Neuronal stem cell (in vitro differentiated cells): ENCODE measurements around the gene SAP30BP.

Source experiments
- DNase-seq: peaks from one replicate; pipeline ENCODE4 v3.0.0-alpha.2; 2013; ENCODE audit warnings: low spot score
- H2AFZ ChIP-seq: one replicate; pipeline ENCODE4 v1.6.1; 2013; ENCODE audit warnings: mild to moderate bottlenecking, low read length, inconsistent platforms
- H2AK5ac ChIP-seq: 2 replicates; pipeline ENCODE4 v1.6.1; 2013; ENCODE audit warnings: low read depth, mild to moderate bottlenecking, inconsistent platforms, low read length, moderate library complexity, mixed read lengths
- H2BK120ac ChIP-seq: 2 replicates; pipeline ENCODE4 v1.6.1; 2013; ENCODE audit warnings: low read depth, mild to moderate bottlenecking, inconsistent platforms, low read length, moderate library complexity, mixed read lengths
- H2BK12ac ChIP-seq: one replicate; pipeline ENCODE4 v1.6.1; 2013; ENCODE audit warnings: low read length, inconsistent platforms
- H2BK15ac ChIP-seq: 2 replicates; pipeline ENCODE4 v1.6.1; 2013; ENCODE audit warnings: mild to moderate bottlenecking, low read length, inconsistent platforms, mixed read lengths
- H2BK5ac ChIP-seq: one replicate; pipeline ENCODE4 v1.6.1; 2013; ENCODE audit warnings: inconsistent platforms, mild to moderate bottlenecking, low read length, moderate library complexity
- H3K14ac ChIP-seq: one replicate; pipeline ENCODE4 v1.6.1; 2013; ENCODE audit warnings: low read length, inconsistent platforms
- H3K18ac ChIP-seq: 2 replicates; pipeline ENCODE4 v1.6.1; 2013; ENCODE audit warnings: low read length, inconsistent platforms
- H3K23ac ChIP-seq: 2 replicates; pipeline ENCODE4 v1.6.1; 2013; ENCODE audit warnings: low read depth, mild to moderate bottlenecking, mixed read lengths, low read length, inconsistent platforms; ENCODE audit not compliant: poor library complexity
- H3K27ac ChIP-seq: replicated peaks from 3 replicates; pipeline ENCODE4 v1.5.1; 2013; ENCODE audit warnings: low read length, inconsistent platforms
- H3K27me3 ChIP-seq, 3 experiments: 2 replicates each; pipeline ENCODE4 v1.6.1; 2013; ENCODE audit warnings: low read length in 3 of 3, mild to moderate bottlenecking in 2 of 3, inconsistent platforms in 1 of 3, low read depth in 1 of 3, mixed read lengths in 1 of 3, moderate library complexity in 1 of 3; ENCODE audit not compliant: control insufficient read depth in 3 of 3, insufficient read depth in 3 of 3
- H3K36me3 ChIP-seq, 2 donors: replicated peaks in 1 of 2; 2 replicates each; pipeline ENCODE4 v1.6.1; 2013; ENCODE audit warnings: low read length in 2 of 2; ENCODE audit not compliant: control insufficient read depth in 2 of 2, insufficient read depth in 2 of 2
- H3K4ac ChIP-seq: 2 replicates; pipeline ENCODE4 v1.6.1; 2013; ENCODE audit warnings: inconsistent platforms, mild to moderate bottlenecking, low read length, moderate library complexity
- H3K4me1 ChIP-seq, 2 donors: 1 replicate in 1 of 2; 2 replicates in 1 of 2; pipeline ENCODE4 v1.6.1; 2013; ENCODE audit warnings: low read length in 2 of 2, low read depth in 1 of 2; ENCODE audit not compliant: control insufficient read depth in 2 of 2, insufficient read depth in 1 of 2
- H3K4me2 ChIP-seq: one replicate; pipeline ENCODE4 v1.6.1; 2013; ENCODE audit warnings: mild to moderate bottlenecking, low read length, inconsistent platforms; ENCODE audit not compliant: insufficient read depth, poor library complexity, severe bottlenecking
- H3K4me3 ChIP-seq, 2 donors: 2 replicates each; pipeline ENCODE4 v1.5.1; 2013; ENCODE audit warnings: low read length in 2 of 2, mild to moderate bottlenecking in 2 of 2, inconsistent platforms in 1 of 2, moderate library complexity in 1 of 2
- H3K79me1 ChIP-seq: one replicate; pipeline ENCODE4 v1.6.1; 2013; ENCODE audit warnings: low read depth, mild to moderate bottlenecking, inconsistent platforms, low read length, moderate library complexity
- H3K9ac ChIP-seq: one replicate; pipeline ENCODE4 v1.6.1; 2013; ENCODE audit warnings: mild to moderate bottlenecking, low read depth, low read length, inconsistent platforms; ENCODE audit not compliant: poor library complexity
- H3K9me3 ChIP-seq, 2 donors: replicated peaks in 1 of 2; 2 replicates each; pipeline versions ENCODE3 to v1.6.1; 2013; ENCODE audit warnings: low read length in 2 of 2, mild to moderate bottlenecking in 2 of 2, inconsistent platforms in 1 of 2, low read depth in 1 of 2, mixed read lengths in 1 of 2, moderate library complexity in 1 of 2; ENCODE audit not compliant: control insufficient read depth in 2 of 2, insufficient read depth in 1 of 2
- H4K8ac ChIP-seq: one replicate; pipeline ENCODE4 v1.6.1; 2013; ENCODE audit warnings: low read depth, mild to moderate bottlenecking, inconsistent platforms, low read length, moderate library complexity
- H4K91ac ChIP-seq: one replicate; pipeline ENCODE4 v1.6.1; 2013; ENCODE audit warnings: low read length, low read depth, mild to moderate bottlenecking, inconsistent platforms; ENCODE audit not compliant: poor library complexity
- WGBS, 2 donors: extraction: QIAGEN DNeasy Blood & Tissue Kit; methylation state at CpG; one replicate each; pipeline ENCODE4 v1.1.7; 2013; ENCODE audit warnings: missing lambda C conversion rate in 2 of 2, mixed read lengths in 1 of 2; ENCODE audit not compliant: insufficient read length in 2 of 2, insufficient replicate concordance in 1 of 2; ENCODE audit errors: extremely low coverage in 2 of 2; 5-methylcytosine and 5-hydroxymethylcytosine counted together

SAP30BP gene

DNA sequence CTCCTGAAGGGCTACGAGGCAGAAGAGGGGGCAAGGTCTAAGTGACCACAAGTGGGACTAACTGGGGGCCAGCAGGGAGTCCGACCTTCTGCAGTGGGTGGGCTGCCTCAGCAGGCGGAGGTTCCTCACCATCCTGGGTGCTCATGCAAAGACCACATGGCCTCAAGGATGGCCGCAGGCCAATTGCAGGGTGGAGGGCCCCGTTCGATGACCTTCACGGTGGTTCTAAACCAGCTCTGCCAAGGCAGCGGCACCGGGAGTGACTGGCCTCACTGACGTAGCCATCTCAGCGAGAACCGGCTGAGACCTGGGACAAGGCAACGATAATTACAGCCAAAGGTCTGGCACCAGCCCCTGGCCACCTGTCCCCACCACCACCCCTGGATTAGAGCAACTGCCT, 28.2 kb upstream of the SAP30BP start:
- no peak overlapping the region for H2BK12ac ChIP-seq
- no peak for DNase-seq
- H3K4me2 ChIP-seq: no peak overlapping the region
- peaks cover 16% of the 10 kb centered on the region in 2 donors for H3K4me1 ChIP-seq
- no peak overlapping the region for H3K4me3 ChIP-seq
- no peak overlapping the region for H4K91ac ChIP-seq
- H4K8ac ChIP-seq: no peak overlapping the region
- no peaks in the 10 kb centered on the region for H3K27me3 ChIP-seq
- no peak overlapping the region for H2BK120ac ChIP-seq
- H3K9ac ChIP-seq: peak overlapping the region; percentile 12
- H3K9me3 ChIP-seq: peaks cover 0 to 2% of the 10 kb centered on the region in 2 donors
- WGBS, 2 donors: no CpG with 5 or more reads among the region's 13 CpGs
- peaks cover 3% of the 10 kb centered on the region for H3K79me1 ChIP-seq
- no peak overlapping the region for H2BK5ac ChIP-seq
- no peak overlapping the region for H2AFZ ChIP-seq
- no peak overlapping the region for H2AK5ac ChIP-seq
- peaks cover 2 to 6% of the 10 kb centered on the region in 2 donors for H3K36me3 ChIP-seq
- no peak overlapping the region for H3K14ac ChIP-seq
- H2BK15ac ChIP-seq: no peak overlapping the region
- H3K23ac ChIP-seq: no peak overlapping the region
- H3K18ac ChIP-seq: no peak overlapping the region
- H3K27ac ChIP-seq: no peak overlapping the region
- no peak overlapping the region for H3K4ac ChIP-seq

DNA sequence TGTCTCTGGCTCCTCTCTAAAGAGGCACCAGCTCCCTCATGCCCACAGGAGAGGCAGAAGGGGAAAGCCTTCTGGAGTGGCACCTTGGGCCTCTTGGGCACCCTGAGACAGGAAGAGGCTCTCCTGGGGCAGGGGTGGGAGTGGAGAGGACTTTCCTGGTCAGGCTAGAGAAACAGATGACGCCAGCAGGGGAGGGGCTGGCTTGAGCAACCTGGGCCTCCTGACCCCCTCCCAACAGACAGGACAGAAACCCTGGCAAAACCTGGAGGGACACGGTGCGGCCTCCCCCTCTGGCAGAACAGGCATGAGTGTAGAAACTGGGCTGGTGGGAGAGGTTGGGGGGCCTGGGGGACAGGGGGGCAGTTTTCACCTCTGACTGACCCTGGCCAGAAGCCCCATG, 27.8 kb upstream of the SAP30BP start:
- peaks cover 11 to 12% of the 10 kb centered on the region in 2 donors for H3K4me1 ChIP-seq
- no peak overlapping the region for H2BK120ac ChIP-seq
- no peak overlapping the region for H3K14ac ChIP-seq
- H2AK5ac ChIP-seq: no peak overlapping the region
- WGBS, 2 donors: no CpG with 5 or more reads among the region's 3 CpGs
- DNase-seq: no peak
- peaks cover 0 to 2% of the 10 kb centered on the region in 2 donors for H3K9me3 ChIP-seq
- no peak overlapping the region for H3K18ac ChIP-seq
- no peak overlapping the region for H4K91ac ChIP-seq
- H2BK5ac ChIP-seq: no peak overlapping the region
- no peak overlapping the region for H3K4me2 ChIP-seq
- no peak overlapping the region for H3K4ac ChIP-seq
- no peak overlapping the region for H2AFZ ChIP-seq
- no peak overlapping the region for H3K23ac ChIP-seq
- H3K9ac ChIP-seq: no peak overlapping the region
- no peak overlapping the region for H4K8ac ChIP-seq
- H3K27me3 ChIP-seq: no peaks in the 10 kb centered on the region
- H3K27ac ChIP-seq: no peak overlapping the region
- H3K79me1 ChIP-seq: peaks cover 3% of the 10 kb centered on the region
- no peak overlapping the region for H2BK12ac ChIP-seq
- peaks cover 2 to 8% of the 10 kb centered on the region in 2 donors for H3K36me3 ChIP-seq
- no peak overlapping the region for H3K4me3 ChIP-seq
- H2BK15ac ChIP-seq: no peak overlapping the region

DNA sequence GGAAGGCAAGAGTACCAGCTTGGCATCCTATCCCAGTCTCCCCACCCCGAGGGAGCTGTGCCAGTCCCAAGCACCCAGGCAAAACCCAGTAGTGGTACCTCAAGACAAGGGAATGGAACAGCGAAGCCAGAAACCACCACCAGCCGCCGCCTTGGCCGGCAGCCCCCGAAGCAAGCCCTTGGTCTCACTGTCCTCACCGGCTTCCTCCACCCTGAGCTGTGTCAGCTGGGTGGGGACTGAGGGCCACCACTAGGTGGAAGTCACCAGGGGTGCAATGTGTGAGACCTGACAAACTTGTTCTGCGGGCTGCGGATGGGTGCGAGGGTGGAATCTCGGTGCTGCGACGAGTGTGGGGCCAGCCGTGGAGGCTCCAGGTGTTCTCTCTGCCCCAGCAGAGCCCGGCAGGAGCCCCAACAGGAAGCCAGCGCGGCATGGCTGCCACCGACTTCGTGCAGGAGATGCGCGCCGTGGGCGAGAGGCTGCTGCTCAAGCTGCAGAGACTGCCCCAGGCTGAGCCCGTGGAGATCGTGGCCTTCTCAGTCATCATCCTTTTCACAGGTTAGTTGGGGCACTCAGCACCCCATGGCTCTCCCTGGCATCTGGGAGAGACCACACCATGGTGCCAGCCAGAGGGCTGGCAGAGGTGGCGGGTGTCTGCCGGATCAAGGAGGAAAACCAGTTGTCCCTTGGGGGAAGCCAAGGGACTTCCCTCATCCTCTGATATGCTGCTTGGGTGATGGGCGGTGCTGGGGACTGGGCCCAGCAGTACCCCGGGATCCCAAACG, 27.2 kb upstream of the SAP30BP start:
- WGBS, 2 donors: no CpG with 5 or more reads among the region's 30 CpGs
- Histone ChIP-seq H3K9me3 (peaks cover 0 to 2% of the 10 kb centered on the region in 2 donors), H3K23ac (no peak overlapping the region), H3K9ac (no peak overlapping the region), H2BK5ac (no peak overlapping the region), H3K18ac (no peak overlapping the region), H3K14ac (no peak overlapping the region), H2BK12ac (no peak overlapping the region), H3K4me2 (no peak overlapping the region), H4K91ac (no peak overlapping the region), H2AK5ac (no peak overlapping the region), H2BK15ac (no peak overlapping the region), H3K4ac (no peak overlapping the region), H2AFZ (no peak overlapping the region), H3K27me3 (no peaks in the 10 kb centered on the region), H3K36me3 (peaks cover 2 to 8% of the 10 kb centered on the region in 2 donors), H3K4me3 (no peak overlapping the region), H2BK120ac (no peak overlapping the region), H3K79me1 (peaks cover 3% of the 10 kb centered on the region), H4K8ac (no peak overlapping the region), H3K4me1 (peaks cover 5 to 7% of the 10 kb centered on the region in 2 donors), H3K27ac (no peak overlapping the region)
- DNase-seq: no peak

DNA sequence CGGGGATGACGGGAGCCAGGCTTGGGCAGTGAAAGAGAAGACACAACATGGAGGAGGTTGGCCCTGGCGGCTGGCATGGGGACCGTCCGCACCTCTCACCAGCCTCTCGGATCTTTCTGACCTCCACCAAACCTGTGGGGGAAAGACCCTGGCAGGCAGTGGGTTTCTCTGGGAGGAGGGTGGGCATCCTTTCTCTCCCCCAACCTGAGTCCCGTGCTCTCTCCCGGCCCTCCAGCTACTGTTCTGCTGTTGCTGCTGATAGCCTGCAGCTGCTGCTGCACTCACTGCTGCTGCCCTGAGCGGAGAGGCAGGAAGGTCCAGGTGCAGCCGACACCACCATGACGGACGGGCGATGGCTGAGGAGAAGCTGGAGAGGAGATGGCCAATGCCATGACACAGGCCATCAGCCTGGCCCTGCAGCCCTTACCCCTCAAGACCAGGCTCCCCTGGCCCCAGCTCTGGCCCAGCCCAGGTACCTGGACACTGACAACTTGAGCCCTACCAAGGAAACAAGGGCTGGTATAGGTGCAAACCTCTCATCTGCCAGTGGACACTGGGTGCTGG, 26.5 kb upstream of the SAP30BP start:
- Histone ChIP-seq H3K9ac (no peak overlapping the region), H3K14ac (peak overlapping the region; percentile 17), H3K4ac (peak overlapping the region; percentile 37), H3K4me3 (peak overlapping the region in 1 of 2 donors; percentile 24), H4K8ac (no peak overlapping the region), H2AFZ (no peak overlapping the region), H3K79me1 (peaks cover 5% of the 10 kb centered on the region), H3K18ac (peak overlapping the region; percentile 11), H2BK12ac (no peak overlapping the region), H2AK5ac (no peak overlapping the region), H4K91ac (no peak overlapping the region), H3K9me3 (peaks cover 0 to 2% of the 10 kb centered on the region in 2 donors), H3K4me2 (no peak overlapping the region), H3K36me3 (peaks cover 2 to 11% of the 10 kb centered on the region in 2 donors), H3K23ac (peak overlapping the region; percentile 43), H3K4me1 (peaks cover 0 to 1% of the 10 kb centered on the region in 2 donors), H2BK5ac (no peak overlapping the region), H2BK120ac (no peak overlapping the region), H2BK15ac (no peak overlapping the region), H3K27me3 (no peaks in the 10 kb centered on the region), H3K27ac (no peak overlapping the region)
- no peak for DNase-seq
- WGBS, 2 donors: no CpG with 5 or more reads among the region's 13 CpGs
